Ishikawa (cell line): ENCODE measurements around the gene C1QTNF4.

ENCODE experiments used
- CEBPB ChIP-seq: IDR thresholded peaks from 2 replicates; pipeline ENCODE4 v1.6.1; 2012
- EP300 ChIP-seq: IDR thresholded peaks from 2 replicates; pipeline ENCODE4 v1.6.1; 2012; ENCODE audit warnings: borderline replicate concordance
- USF1 ChIP-seq: IDR thresholded peaks from 2 replicates; pipeline ENCODE4 v1.6.1; 2012

- no peak for TF ChIP-seq CEBPB
- no peak for TF ChIP-seq USF1
- no peak for TF ChIP-seq EP300
These were observed 6.4 kb downstream of the C1QTNF4 start for GRCh38 chr11:47587723-47588326.
